GM18499 (cell line): ENCODE measurements around the gene CYP24A1.

Experiments
- ATAC-seq: cut with Tn5 transposase; IDR thresholded peaks from one replicate; pipeline ENCODE4 v1.9.1; 2021; ENCODE audit warnings: moderate number of reproducible peaks; ENCODE audit not compliant: insufficient read depth, unreplicated experiment

The CYP24A1 gene

GRCh38 chr20:54173653-54174456 is at the start of gene CYP24A1:
Gene CYP24A1 (minus strand): TSS chr20:54173986. CDS start chr20:54173579, 407 bp downstream.
- no peak for ATAC-seq

- ATAC-seq, result no peak
These were observed 49.5 kb upstream of the CYP24A1 start for GRCh38 chr20:54223285-54223684.

GRCh38 chr20:54221996-54222890 is 48.5 kb upstream of the CYP24A1 start:
- no peak for ATAC-seq

GRCh38 chr20:54221353-54221752 is 47.6 kb upstream of the CYP24A1 start:
- peak; percentile 39 for ATAC-seq

GRCh38 chr20:54220722-54221121 is 46.9 kb upstream of the CYP24A1 start:
- ATAC-seq, result no peak

- no peak for ATAC-seq
These were observed 46.1 kb upstream of the CYP24A1 start for GRCh38 chr20:54219751-54220426.

GRCh38 chr20:54218470-54218869 is 44.7 kb upstream of the CYP24A1 start:
- no peak for ATAC-seq

- ATAC-seq, result no peak
These were observed 44.0 kb upstream of the CYP24A1 start for GRCh38 chr20:54217762-54218161.

- ATAC-seq, result no peak
These were observed 41.5 kb upstream of the CYP24A1 start for GRCh38 chr20:54215157-54215789.

GRCh38 chr20:54214566-54214965 is 40.8 kb upstream of the CYP24A1 start:
- no peak for ATAC-seq

GRCh38 chr20:54212871-54213270 is 39.1 kb upstream of the CYP24A1 start:
- ATAC-seq, result no peak

GRCh38 chr20:54212226-54212625 is 38.4 kb upstream of the CYP24A1 start:
- no peak for ATAC-seq

- no peak for ATAC-seq
These were observed 35.5 kb upstream of the CYP24A1 start for GRCh38 chr20:54209216-54209813.

- peak; percentile 5 for ATAC-seq
These were observed 34.9 kb upstream of the CYP24A1 start for GRCh38 chr20:54208548-54209176.

GRCh38 chr20:54207743-54208547 is 34.2 kb upstream of the CYP24A1 start, which contains the start of gene PFDN4:
Gene PFDN4 (plus strand): TSS chr20:54208087. CDS start chr20:54208101, 14 bp downstream.
- ATAC-seq, result peak; percentile 79

- no peak for ATAC-seq
These were observed 33.4 kb upstream of the CYP24A1 start for GRCh38 chr20:54207053-54207742.

- ATAC-seq, result no peak
These were observed 31.7 kb upstream of the CYP24A1 start for GRCh38 chr20:54205450-54205849.

- ATAC-seq, result no peak
These were observed 30.7 kb upstream of the CYP24A1 start for GRCh38 chr20:54204481-54204880.
